Activated CD8-positive, alpha-beta memory T cell treated with anti-CD3 and anti-CD28 coated beads, Interleukin-2, amount 50 U/mL, for 4 hours (primary cell): ENCODE results near the gene TMEM178B.
"Not testable (repeated sequence)": the region's sequence is repeated elsewhere in the genome, so short reads cannot be mapped to it uniquely, and the experiment has no call there.

Experiments used
- DNase-seq: peaks from one replicate; pipeline ENCODE4 v3.0.0-alpha.2; 2020

The TMEM178B gene

GRCh38 chr7:141074997-141075396 is 1.1 kb downstream of the TMEM178B start:
- no peak for DNase-seq

DNA sequence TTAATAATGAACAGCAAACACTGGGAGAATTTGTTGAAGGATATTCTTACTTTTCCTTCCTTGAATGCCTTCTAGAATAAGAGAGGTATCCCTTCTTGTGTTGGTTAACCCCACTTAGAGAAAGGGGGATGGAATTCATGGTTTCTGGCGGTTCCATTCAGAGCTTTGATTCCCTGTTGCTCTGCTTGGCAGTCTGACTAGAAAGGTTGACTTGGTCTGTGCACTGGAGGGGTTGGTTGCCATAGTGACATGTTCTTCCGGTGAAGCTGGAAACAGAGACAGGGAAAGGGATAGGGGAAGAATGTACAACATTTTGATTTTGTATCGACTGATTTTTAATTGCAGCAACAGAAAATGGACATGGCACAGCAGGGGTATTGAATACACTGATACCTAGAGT is 2.5 kb downstream of the TMEM178B start:
- DNase-seq: no peak

- no peak for DNase-seq
Observed at GRCh38 chr7:141079219-141079618, 5.4 kb downstream of the TMEM178B start.

DNA sequence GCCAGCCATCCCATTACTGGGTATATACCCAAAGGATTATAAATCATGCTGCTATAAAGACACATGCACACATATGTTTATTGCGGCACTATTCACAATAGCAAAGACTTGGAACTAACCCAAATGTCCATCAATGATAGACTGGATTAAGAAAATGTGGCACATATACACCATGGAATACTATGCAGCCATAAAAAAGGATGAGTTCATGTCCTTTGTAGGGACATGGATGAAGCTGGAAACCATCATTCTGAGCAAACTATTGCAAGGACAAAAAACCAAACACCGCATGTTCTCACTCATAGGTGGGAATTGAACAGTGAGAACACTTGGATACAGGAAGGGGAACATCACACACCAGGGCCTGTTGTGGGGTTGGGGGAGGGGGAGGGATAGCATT is 15.6 kb downstream of the TMEM178B start:
- DNase-seq: not testable (repeated sequence)

DNA sequence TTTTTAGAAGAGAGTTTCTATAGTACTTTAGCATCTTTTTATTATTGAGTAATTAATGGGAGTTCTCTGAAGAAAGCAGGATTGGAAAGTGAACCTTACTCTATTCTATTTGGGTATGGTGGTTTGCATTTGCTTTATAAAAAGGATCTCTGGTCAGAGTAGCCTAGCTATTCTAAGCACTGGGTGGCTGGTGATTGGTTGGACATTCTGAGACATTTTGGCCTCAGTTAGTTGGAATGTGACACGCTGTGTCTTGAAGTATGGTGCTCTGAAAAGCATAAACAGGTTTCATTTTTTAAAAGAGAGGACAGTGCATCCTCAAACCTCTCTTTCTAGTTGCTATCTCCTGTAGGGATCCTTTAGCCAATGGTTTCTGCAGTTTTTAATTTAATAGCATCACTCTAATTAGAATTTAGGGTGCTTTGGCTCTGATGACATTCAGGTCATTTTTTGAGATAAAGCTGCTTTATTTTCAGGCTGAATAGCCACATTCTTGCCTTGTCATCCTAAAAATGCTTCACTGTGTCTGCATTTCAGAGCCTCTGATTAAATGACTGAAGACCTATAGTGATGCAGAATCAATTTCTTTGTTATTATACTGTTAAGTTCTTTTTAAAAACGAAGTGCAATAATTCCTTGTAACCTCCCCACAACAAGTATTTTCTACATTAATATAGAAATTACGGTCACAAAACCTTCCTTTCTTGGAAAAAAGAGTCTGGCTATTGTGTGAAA is 20.6 kb downstream of the TMEM178B start:
- no peak for DNase-seq

- DNase-seq: no peak
Observed at GRCh38 chr7:141097430-141097829, 23.6 kb downstream of the TMEM178B start.

DNA sequence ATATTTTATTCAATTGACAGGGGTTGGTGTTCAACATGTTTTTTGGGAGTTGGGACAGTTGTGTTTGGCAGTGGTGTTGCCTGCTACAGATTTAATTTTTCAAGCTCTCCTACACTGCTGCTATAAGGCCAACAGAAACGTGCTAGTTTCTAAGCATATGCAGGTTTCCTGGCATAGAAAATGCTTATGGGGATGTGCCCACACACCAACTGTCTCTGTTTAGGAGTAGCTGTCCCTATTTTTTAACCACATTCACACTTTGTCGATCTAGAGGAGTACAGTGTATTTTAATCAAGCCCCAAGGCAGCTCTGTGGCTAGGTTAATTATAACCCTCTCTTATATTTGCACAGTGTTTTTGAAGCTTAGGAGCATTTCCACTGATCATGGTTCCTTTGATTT is 28.6 kb downstream of the TMEM178B start:
- no peak for DNase-seq

- no peak for DNase-seq
Observed at GRCh38 chr7:141103847-141104429, 30.1 kb downstream of the TMEM178B start.

DNA sequence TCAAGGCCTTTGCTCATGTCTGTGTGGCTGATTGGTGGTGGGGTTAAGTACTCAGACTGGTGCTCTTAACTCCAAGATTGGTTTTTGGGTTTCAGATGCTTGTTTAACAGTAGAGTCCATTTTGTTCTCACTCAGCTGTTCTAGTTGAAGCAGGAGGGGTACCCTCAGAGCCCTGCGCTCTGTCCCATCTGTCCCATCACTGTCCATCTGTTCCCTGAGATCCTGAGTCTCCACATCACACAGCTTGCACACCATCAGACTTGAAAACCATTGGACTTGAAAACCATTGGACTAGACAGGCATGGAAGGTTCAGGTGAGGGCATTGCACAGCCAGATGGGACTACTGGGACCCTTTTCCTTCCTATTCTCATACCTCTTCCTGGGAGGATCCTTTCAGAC is 39.3 kb downstream of the TMEM178B start:
- DNase-seq: no peak

- no peak for DNase-seq
Observed at GRCh38 chr7:141114029-141114664, 40.3 kb downstream of the TMEM178B start.

GRCh38 chr7:141115965-141116364 is 42.1 kb downstream of the TMEM178B start:
- no peak for DNase-seq

DNA sequence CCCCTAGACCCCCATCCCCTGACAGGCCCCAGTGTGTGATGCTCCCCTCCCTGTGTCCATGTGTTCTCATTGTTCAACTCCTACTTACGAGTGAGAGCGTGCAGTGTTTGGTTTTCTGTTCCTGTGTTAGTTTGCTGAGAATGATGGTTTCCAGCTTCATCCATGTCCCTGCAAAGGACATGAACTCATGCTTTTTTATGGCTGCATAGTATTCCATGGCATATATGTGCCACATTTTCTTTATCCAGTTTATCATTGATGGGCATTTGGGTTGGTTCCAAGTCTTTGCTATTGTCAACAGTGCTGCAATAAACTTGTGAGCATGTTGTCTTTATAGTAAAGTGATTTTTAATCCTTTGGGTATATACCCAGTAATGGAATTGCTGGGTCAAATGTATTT is 42.8 kb downstream of the TMEM178B start:
- not testable (repeated sequence) for DNase-seq

DNA sequence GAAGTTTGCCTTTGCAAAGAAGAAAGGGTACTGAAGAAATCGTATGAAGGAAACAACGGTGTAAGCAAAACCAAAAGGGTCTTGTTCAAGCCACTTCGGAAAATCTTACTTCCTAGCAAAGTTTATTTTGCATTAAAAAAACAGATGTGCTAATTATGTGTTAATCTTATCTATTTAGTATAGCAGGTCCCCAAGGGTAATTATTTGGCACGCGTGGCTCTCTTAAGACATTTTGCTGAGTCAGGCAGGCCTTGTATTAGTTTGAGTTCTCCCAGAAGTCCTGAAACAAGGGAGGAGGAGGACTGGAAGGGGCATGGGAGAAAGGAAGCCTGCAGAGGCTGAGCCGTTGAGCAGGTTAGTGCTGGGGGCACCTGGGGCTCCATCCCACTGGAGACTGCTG is 44.9 kb downstream of the TMEM178B start:
- no peak for DNase-seq

DNA sequence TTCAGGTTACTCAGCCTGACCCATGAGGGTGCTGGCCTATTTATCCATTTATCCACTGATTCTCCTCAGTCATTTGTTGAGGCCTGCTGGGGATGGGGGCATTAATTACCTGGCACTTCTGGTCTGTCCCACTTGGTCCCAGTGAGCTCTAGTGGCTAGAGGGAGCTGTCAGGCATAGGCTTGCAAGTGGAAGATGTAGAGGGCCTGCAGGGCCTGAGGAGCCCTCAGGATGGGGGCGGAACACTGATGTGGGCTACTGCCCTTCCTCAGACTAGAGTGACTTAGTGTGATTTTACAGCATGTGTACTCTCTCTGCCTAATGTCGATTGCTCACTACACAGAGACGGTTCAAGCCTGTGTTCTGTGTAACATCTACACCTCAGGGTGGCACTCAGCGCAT is 45.3 kb downstream of the TMEM178B start:
- no peak for DNase-seq

- no peak for DNase-seq
Observed at GRCh38 chr7:141122736-141123135, 48.9 kb downstream of the TMEM178B start.

DNA sequence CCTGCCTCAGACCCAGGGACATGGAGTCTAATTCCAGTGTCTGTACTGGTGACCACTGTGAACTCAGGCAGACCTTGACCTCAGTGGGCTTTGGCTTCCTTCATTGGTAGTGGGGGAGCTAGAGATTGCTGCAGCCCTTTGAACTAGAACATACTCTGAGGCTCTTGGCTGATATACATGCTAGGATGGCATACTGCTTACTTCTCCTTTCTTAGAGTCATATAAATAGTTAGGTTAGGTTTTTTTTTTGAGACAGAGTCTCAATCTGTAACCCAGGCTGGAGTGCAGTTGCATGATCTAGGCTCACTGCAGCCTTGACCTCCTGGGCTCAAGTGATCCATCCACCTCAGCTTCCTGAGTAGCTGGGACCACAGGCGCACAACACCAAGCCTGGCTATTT is 49.7 kb downstream of the TMEM178B start:
- DNase-seq: no peak

- DNase-seq: no peak
Observed at GRCh38 chr7:141126107-141126506, 52.2 kb downstream of the TMEM178B start.

- DNase-seq: no peak
Observed at GRCh38 chr7:141128506-141128905, 54.6 kb downstream of the TMEM178B start.

DNA sequence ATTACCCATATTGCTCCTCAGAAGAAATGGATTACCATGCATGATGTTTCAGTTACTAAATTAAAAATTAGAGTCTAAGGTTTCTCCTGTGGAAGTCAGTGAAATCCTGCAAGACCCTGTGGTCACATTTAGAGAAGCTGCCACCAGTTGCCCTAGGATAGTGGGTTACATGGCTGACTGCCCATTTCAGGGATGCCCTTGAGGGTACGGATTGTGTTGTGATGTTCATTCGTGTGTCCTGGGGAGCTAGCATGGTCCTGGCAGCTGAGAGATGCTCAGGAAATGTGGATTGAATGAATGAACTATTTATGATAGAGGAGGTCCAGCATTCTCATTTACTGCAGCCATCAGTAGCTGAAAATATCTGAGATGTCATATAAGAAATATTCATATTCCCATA is 55.1 kb downstream of the TMEM178B start:
- no peak for DNase-seq

- DNase-seq: no peak
Observed at GRCh38 chr7:141132671-141133070, 58.8 kb downstream of the TMEM178B start.

GRCh38 chr7:141133646-141134045 is 59.8 kb downstream of the TMEM178B start:
- DNase-seq: no peak

- no peak for DNase-seq
Observed at GRCh38 chr7:141142058-141142457, 68.2 kb downstream of the TMEM178B start.

DNA sequence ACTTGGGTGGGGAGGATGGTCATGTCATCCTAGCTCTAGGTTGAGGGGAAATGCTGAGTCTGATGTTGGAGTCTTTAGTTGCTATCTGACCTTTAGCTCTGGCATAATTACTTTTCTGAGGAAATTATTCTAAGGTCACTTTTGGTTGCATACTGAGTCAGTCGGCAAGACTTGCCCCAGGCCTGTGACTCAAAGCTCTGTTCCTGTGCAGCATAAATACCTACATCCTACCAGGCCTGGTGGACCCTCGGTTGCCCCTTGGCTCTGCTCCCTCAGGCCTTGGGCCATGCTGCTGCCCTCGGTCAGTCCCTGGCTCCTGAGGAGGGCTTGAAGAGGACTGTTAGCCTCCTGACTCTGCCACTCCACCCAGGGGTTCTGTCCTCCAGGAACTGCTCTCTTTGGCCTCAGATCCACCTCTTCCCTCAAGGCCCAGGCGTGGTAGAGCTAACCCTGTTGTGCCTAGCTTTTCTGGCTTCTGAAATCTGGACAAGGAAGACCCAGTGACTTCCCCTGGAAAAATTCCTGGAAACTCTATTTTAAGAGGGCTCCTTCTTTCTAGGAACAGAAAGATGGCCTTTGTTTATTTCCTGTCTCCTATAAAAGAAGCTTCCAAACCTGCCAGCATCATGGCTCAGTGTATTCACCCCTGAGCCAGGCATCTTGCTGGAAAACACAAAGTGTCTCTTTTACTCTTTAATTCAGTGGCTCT is 71.2 kb downstream of the TMEM178B start:
- DNase-seq: no peak

- DNase-seq: no peak
Observed at GRCh38 chr7:141145630-141145982, 71.7 kb downstream of the TMEM178B start.
